Neural cell (in vitro differentiated cells): ENCODE results near the gene NRCAM. TPM values are rescaled to one million over a fixed set of nuclear protein-coding genes. Genes with fewer than 3 reads are reported as not detected.

ENCODE experiments used
- H2AFZ ChIP-seq: fragments of 200-600, 300-800 bp; sonication (generic), shearing (Covaris generic); 2 replicates; pipeline ENCODE4 v1.6.0; 2014; ENCODE audit warnings: low read depth, mild to moderate bottlenecking, antibody characterized with exemption, low read length, moderate library complexity
- H3F3A ChIP-seq: fragments of 200-600 bp; shearing (Covaris generic); 2 replicates; pipeline ENCODE4 v1.6.1; 2016; ENCODE audit warnings: mild to moderate bottlenecking, moderate library complexity, mixed read lengths, antibody characterized with exemption, low read length; ENCODE audit not compliant: insufficient read depth, poor library complexity, severe bottlenecking
- H3K27ac ChIP-seq: fragments of 200-600, 300-800 bp; sonication (generic), shearing (Covaris generic); 2 replicates; pipeline ENCODE4 v1.5.1; 2014; ENCODE audit warnings: mild to moderate bottlenecking, low read length, moderate library complexity
- H3K27me3 ChIP-seq: fragments of 300-800, 200-600 bp; sonication (generic), shearing (Covaris generic); 2 replicates; pipeline ENCODE4 v1.6.0; 2014; ENCODE audit warnings: mild to moderate bottlenecking, low read depth, low read length, moderate library complexity; ENCODE audit not compliant: insufficient read depth
- H3K36me3 ChIP-seq: fragments of 300-800, 200-600 bp; sonication (generic), shearing (Covaris generic); 2 replicates; pipeline ENCODE4 v1.5.1; 2014; ENCODE audit warnings: mild to moderate bottlenecking, antibody characterized with exemption, low read length, moderate library complexity; ENCODE audit not compliant: insufficient read depth
- H3K4me2 ChIP-seq: fragments of 300-800, 200-600 bp; sonication (generic), shearing (Covaris generic); 2 replicates; pipeline ENCODE4 v1.6.0; 2014; ENCODE audit warnings: mild to moderate bottlenecking, low read length
- H3K4me3 ChIP-seq: fragments of 300-800, 200-600 bp; sonication (generic), shearing (Covaris generic); 2 replicates; pipeline ENCODE4 v1.5.1; 2014; ENCODE audit warnings: mild to moderate bottlenecking, low read length, moderate library complexity
- H3K79me2 ChIP-seq: fragments of 200-600 bp; shearing (Covaris generic); replicated peaks from 2 replicates; pipeline ENCODE4 v1.6.0; 2014; ENCODE audit warnings: mild to moderate bottlenecking, low read length, moderate library complexity; ENCODE audit not compliant: insufficient read depth
- H3K9ac ChIP-seq: fragments of 300-800, 200-600 bp; sonication (generic), shearing (Covaris generic); 2 replicates; pipeline ENCODE4 v1.6.1; 2016; ENCODE audit warnings: mild to moderate bottlenecking, low read length, mixed read lengths
- H3K9me2 ChIP-seq: fragments of 200-600 bp; shearing (Covaris generic); 2 replicates; pipeline ENCODE4 v1.6.1; 2016; ENCODE audit warnings: mild to moderate bottlenecking, low read length, mixed read lengths; ENCODE audit not compliant: insufficient read depth
- H3K9me3 ChIP-seq: fragments of 200-600, 300-800 bp; sonication (generic), shearing (Covaris generic); 2 replicates; pipeline ENCODE4 v1.6.1; 2016; ENCODE audit warnings: mild to moderate bottlenecking, mixed run types, low read length, moderate library complexity, mixed read lengths
- H4K20me1 ChIP-seq: fragments of 200-600 bp; shearing (Covaris generic); 2 replicates; pipeline ENCODE4 v1.6.1; 2016; ENCODE audit warnings: mild to moderate bottlenecking, mixed run types; ENCODE audit not compliant: insufficient read depth
- CTCF ChIP-seq: fragments of 450-650 bp; IDR thresholded peaks from 2 replicates; pipeline ENCODE4 v1.5.1; 2014; ENCODE audit warnings: antibody characterized with exemption, mild to moderate bottlenecking, moderate library complexity; ENCODE audit not compliant: poor library complexity, severe bottlenecking
- EP300 ChIP-seq: fragments of 450-650 bp; conservative IDR thresholded peaks from 2 replicates; pipeline ENCODE4 v1.6.1; 2014; ENCODE audit warnings: antibody characterized with exemption, mild to moderate bottlenecking, moderate library complexity; ENCODE audit not compliant: poor library complexity, severe bottlenecking
- EZH2 ChIP-seq: fragments of 200-600, 300-800 bp; shearing (Covaris generic), sonication (generic); IDR thresholded peaks from 2 replicates; pipeline ENCODE4 v1.6.1; 2014; ENCODE audit warnings: antibody characterized with exemption, low read length, borderline replicate concordance, mild to moderate bottlenecking; ENCODE audit not compliant: insufficient read depth, poor library complexity, severe bottlenecking
- MXI1 ChIP-seq: fragments of 450-650 bp; conservative IDR thresholded peaks from 2 replicates; pipeline ENCODE4 v1.6.1; 2014; ENCODE audit warnings: antibody characterized with exemption, mild to moderate bottlenecking; ENCODE audit not compliant: poor library complexity, severe bottlenecking
- POLR2AphosphoS5 ChIP-seq: IDR thresholded peaks from 2 replicates; pipeline ENCODE4 v1.6.1; 2012
- RAD21 ChIP-seq: fragments of 450-650 bp; conservative IDR thresholded peaks from 2 replicates; pipeline ENCODE4 v1.6.1; 2014; ENCODE audit warnings: antibody characterized with exemption, mild to moderate bottlenecking, moderate library complexity
- REST ChIP-seq: IDR thresholded peaks from 2 replicates; pipeline ENCODE4 v1.6.1; 2012; ENCODE audit warnings: borderline replicate concordance
- SMC3 ChIP-seq: fragments of 450-650 bp; conservative IDR thresholded peaks from 2 replicates; pipeline ENCODE4 v1.6.1; 2014; ENCODE audit warnings: antibody characterized with exemption, mild to moderate bottlenecking, moderate library complexity; ENCODE audit not compliant: poor library complexity
- polyA plus RNA-seq: library from polyadenylated mRNA; depleted of rRNA; stranded (reverse); fragments of >200 nt; gene quantifications from 2 replicates; pipeline ENCODE4 v1.2.3, GENCODE V29; 2014

The NRCAM gene
- polyA plus RNA-seq, 1 donor from 2014 or later = 90.9 TPM

GRCh38 chr7:108236681-108237415 lies 219.4 kb downstream of the NRCAM start:
- Histone ChIP-seq H4K20me1 (no peaks in the 10 kb centered on the region), H3K36me3 (no peaks in the 10 kb centered on the region), H3K9me3 (no peaks in the 10 kb centered on the region), H3K9ac (no peak overlapping the region), H3K9me2 (no peaks in the 10 kb centered on the region), H3K79me2 (no peaks in the 10 kb centered on the region), H3K4me3 (no peak overlapping the region), H3K27me3 (no peaks in the 10 kb centered on the region), H3F3A (no peaks in the 10 kb centered on the region), H3K4me2 (no peak overlapping the region), H2AFZ (no peak overlapping the region), H3K27ac (no peak overlapping the region)
- TF ChIP-seq POLR2AphosphoS5 = no peak
- no peak for TF ChIP-seq EZH2

GRCh38 chr7:108235451-108236061 lies 220.7 kb downstream of the NRCAM start:
- Histone ChIP-seq H3F3A (no peaks in the 10 kb centered on the region), H3K9ac (no peak overlapping the region), H3K4me2 (no peak overlapping the region), H3K27me3 (no peaks in the 10 kb centered on the region), H3K79me2 (no peaks in the 10 kb centered on the region), H3K27ac (no peak overlapping the region), H3K4me3 (no peak overlapping the region), H3K9me3 (no peaks in the 10 kb centered on the region), H3K9me2 (no peaks in the 10 kb centered on the region), H2AFZ (no peak overlapping the region), H3K36me3 (no peaks in the 10 kb centered on the region), H4K20me1 (no peaks in the 10 kb centered on the region)
- no peak for TF ChIP-seq EZH2

- no peaks in the 10 kb centered on the region for H3F3A ChIP-seq
- H3K9me2 ChIP-seq = no peaks in the 10 kb centered on the region
- TF ChIP-seq RAD21 (no peak), REST (no peak), SMC3 (no peak), MXI1 (no peak), EP300 (no peak), CTCF (no peak)
- H2AFZ ChIP-seq = no peak overlapping the region
- H3K9me3 ChIP-seq = no peaks in the 10 kb centered on the region
- no peak overlapping the region for H3K4me2 ChIP-seq
- no peak overlapping the region for H3K9ac ChIP-seq
- H3K36me3 ChIP-seq = no peaks in the 10 kb centered on the region
- H4K20me1 ChIP-seq = no peaks in the 10 kb centered on the region
- no peaks in the 10 kb centered on the region for H3K79me2 ChIP-seq
- no peak overlapping the region for H3K27ac ChIP-seq
- H3K4me3 ChIP-seq = no peak overlapping the region
- no peaks in the 10 kb centered on the region for H3K27me3 ChIP-seq
These were observed 221.2 kb downstream of the NRCAM start for GRCh38 chr7:108234971-108235450.
